Tibial nerve (tissue), 4 donors: ENCODE data around the gene GORASP2.

Experiments
- CTCF ChIP-seq, 5 experiments: fragments of 200-600 bp in 3 of 5; fragments of 450-650 bp in 2 of 5; sonication (generic) in 3 of 5; IDR thresholded peaks; one replicate each; pipeline ENCODE4 v1.5.1; 2016 to 2019; ENCODE audit warnings: antibody characterized with exemption in 5 of 5, mild to moderate bottlenecking in 3 of 5, moderate library complexity in 2 of 5
- EP300 ChIP-seq, 2 donors: sonication (generic); formaldehyde crosslinking; IDR thresholded peaks; one replicate each; pipeline ENCODE4 v1.6.1; 2017; ENCODE audit warnings: antibody characterized with exemption in 2 of 2, mild to moderate bottlenecking in 1 of 2
- POLR2A ChIP-seq, 2 donors: fragments of 450-650 bp; IDR thresholded peaks; one replicate each; pipeline ENCODE4 v1.6.1; 2017; ENCODE audit warnings: antibody characterized with exemption in 2 of 2, mild to moderate bottlenecking in 2 of 2, moderate library complexity in 2 of 2

GRCh38 chr2:170944545-170944944 lies 15.5 kb downstream of the GORASP2 start:
- TF ChIP-seq CTCF (IDR thresholded peaks at IDR 0.05), result no peak
- no peak for TF ChIP-seq POLR2A (IDR thresholded peaks at IDR 0.05)
- TF ChIP-seq EP300 (IDR thresholded peaks at IDR 0.05), result no peak
